HL-60 (cell line): Measurements from ENCODE around the gene TRAF7.

Experiments used
- DNase-seq, 2 experiments: peaks; one replicate each; pipeline ENCODE4 v3.0.0-alpha.2; 2010 to 2020; ENCODE audit warnings: low read depth in 1 of 2, low spot score in 1 of 2
- H3K27ac ChIP-seq: fragments of 250-450 bp; sonication (Bioruptor Pico); replicated peaks from 2 replicates; pipeline ENCODE4 v1.5.1; 2020; ENCODE audit warnings: mild to moderate bottlenecking, moderate library complexity
- H3K27me3 ChIP-seq: fragments of 250-450 bp; sonication (Bioruptor Pico); 2 replicates; pipeline ENCODE4 v1.5.1; 2021; ENCODE audit warnings: mild to moderate bottlenecking, moderate library complexity; ENCODE audit not compliant: insufficient read depth, poor library complexity, severe bottlenecking
- H3K4me3 ChIP-seq: replicated peaks from 2 replicates; pipeline ENCODE4 v1.5.1; 2011; ENCODE audit warnings: mild to moderate bottlenecking, control low read depth, low read length; ENCODE audit not compliant: insufficient read depth
- CTCF ChIP-seq: IDR thresholded peaks from one replicate; pipeline ENCODE4 v1.5.1; 2011; ENCODE audit warnings: low read length, control low read depth, inconsistent platforms; ENCODE audit not compliant: insufficient read depth
- GABPA ChIP-seq: IDR thresholded peaks from 2 replicates; pipeline ENCODE4 v1.6.1; 2012; ENCODE audit warnings: low read depth
- POLR2AphosphoS5 ChIP-seq: IDR thresholded peaks from 2 replicates; pipeline ENCODE4 v1.6.1; 2012; ENCODE audit warnings: low read depth
- REST ChIP-seq: IDR thresholded peaks from 2 replicates; pipeline ENCODE4 v1.6.1; 2012; ENCODE audit warnings: low read depth; ENCODE audit not compliant: insufficient replicate concordance
- SPI1 ChIP-seq: IDR thresholded peaks from 2 replicates; pipeline ENCODE4 v1.6.1; 2012; ENCODE audit warnings: low read depth, mild to moderate bottlenecking, borderline replicate concordance

The TRAF7 gene

GRCh38 chr16:2158262-2158638, 2.7 kb downstream of the TRAF7 start:
- Histone ChIP-seq H3K27me3 (no peaks in the 10 kb centered on the region), H3K4me3 (no peak overlapping the region), H3K27ac (no peak overlapping the region)
- no peak for DNase-seq
- no peak for TF ChIP-seq POLR2AphosphoS5
- no peak for TF ChIP-seq GABPA
- no peak for TF ChIP-seq SPI1
- no peak for TF ChIP-seq REST
- TF ChIP-seq CTCF, result no peak

- DNase-seq, result no peak
- Histone ChIP-seq H3K4me3 (no peak overlapping the region), H3K27ac (no peak overlapping the region), H3K27me3 (no peaks in the 10 kb centered on the region)
- no peak for TF ChIP-seq SPI1
- no peak for TF ChIP-seq REST
- no peak for TF ChIP-seq GABPA
Observed at GRCh38 chr16:2159175-2159838, 3.7 kb downstream of the TRAF7 start.

GRCh38 chr16:2160915-2161551, 5.5 kb downstream of the TRAF7 start:
- no peak for TF ChIP-seq SPI1
- TF ChIP-seq GABPA, result no peak
- TF ChIP-seq POLR2AphosphoS5, result no peak
- no peak for TF ChIP-seq CTCF
- no peak for TF ChIP-seq REST
- no peaks in the 10 kb centered on the region for H3K27me3 ChIP-seq
- no peak overlapping the region for H3K4me3 ChIP-seq
- no peak for DNase-seq
- H3K27ac ChIP-seq, result no peak overlapping the region
